ENCODE data around the gene NEU2. TPM values are rescaled to one million over a fixed set of nuclear protein-coding genes. Genes with fewer than 3 reads are reported as not detected.

NEU2 gene
- total RNA-seq, 1 donor from 2014 or later: not detected

DNA sequence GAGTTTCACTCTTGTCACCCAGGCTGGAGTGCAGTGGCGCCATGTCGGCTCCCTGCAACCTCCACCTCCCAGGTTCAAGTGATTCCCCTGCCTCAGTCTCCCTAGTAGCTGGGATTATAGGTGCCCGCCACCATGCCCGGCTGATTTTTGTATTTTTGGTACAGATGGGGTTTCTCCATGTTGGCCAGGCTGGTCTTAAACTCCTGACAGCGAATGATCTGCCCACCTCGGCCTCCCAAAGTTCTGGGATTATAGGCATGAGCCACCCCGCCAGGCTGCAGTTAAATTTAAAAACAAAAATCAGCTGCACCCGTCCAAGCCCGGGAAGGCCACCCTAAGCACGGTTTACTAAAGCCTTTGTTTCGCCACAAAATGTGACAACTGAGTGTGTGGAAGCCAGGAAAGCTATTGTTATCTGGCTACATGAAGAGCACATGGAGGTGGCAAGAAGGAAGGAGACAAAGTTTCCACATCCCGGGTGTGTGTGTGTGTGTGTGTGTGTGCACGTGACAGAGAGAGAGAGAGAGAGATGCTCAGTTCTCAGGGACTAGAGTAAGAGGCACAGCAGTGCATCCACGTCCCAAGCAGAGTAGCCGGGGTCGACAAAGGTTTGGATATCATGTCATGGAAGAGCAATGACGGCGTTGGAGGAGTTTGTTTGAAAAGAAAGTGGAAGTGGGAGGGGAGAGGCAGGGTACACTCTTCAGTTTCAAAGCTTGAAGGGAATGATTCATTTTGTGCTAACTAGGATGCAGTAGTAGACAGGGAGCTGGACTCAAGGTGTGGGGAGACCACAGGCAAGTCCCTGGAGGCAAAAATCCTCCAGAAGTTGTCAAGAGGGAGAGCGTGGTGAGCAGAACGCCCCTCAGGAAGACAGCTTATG, 47.7 kb downstream of the NEU2 start:
- DNase-seq: no peak

DNA sequence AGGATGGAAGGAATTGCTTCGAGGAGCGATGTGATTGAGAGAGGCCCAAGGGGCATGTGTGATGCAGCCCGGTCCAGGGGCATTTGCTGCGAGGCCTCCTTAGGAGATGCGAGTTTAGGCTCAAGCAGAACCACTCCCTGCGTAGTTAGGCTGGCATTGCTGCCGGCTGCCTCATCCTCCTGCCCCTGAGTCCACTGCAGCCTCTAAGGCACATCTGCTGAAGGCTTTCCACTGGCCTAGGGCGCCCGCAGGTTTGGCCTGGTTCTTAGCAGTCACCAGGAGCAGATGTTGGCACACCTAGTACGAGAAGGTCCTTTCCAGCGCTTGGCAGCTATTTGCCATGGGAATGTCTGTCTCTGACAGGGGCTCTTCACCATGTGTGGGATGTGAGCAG, 48.4 kb downstream of the NEU2 start:
- DNase-seq: no peak

GRCh38 chr2:233081232-233081730, 48.8 kb downstream of the NEU2 start:
- no peak for DNase-seq

DNA sequence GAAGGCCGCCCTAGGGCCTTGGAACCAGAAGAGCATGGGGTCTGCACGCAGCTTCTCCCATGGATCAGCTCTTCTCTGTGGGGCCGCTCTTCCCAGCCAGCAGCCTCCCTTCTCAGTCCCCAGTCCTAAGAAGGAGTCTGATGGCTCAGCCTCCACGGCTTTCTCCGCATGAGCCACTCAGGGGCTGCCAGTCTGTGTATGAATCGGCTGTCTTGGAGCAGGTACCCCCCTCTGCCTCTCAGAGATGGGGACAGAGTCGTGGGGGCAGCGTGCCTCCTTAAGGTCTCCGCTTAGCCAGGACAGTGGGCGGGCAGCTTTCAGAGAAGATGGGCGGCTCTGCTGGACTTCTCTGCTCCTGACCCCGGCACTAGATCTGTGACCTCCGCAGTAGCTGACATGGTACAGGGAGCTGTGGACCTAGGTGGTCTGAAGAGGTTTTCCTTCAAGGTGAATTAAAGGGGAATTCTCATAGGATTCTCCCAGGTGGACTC, 49.3 kb downstream of the NEU2 start:
- no peak for DNase-seq

DNA sequence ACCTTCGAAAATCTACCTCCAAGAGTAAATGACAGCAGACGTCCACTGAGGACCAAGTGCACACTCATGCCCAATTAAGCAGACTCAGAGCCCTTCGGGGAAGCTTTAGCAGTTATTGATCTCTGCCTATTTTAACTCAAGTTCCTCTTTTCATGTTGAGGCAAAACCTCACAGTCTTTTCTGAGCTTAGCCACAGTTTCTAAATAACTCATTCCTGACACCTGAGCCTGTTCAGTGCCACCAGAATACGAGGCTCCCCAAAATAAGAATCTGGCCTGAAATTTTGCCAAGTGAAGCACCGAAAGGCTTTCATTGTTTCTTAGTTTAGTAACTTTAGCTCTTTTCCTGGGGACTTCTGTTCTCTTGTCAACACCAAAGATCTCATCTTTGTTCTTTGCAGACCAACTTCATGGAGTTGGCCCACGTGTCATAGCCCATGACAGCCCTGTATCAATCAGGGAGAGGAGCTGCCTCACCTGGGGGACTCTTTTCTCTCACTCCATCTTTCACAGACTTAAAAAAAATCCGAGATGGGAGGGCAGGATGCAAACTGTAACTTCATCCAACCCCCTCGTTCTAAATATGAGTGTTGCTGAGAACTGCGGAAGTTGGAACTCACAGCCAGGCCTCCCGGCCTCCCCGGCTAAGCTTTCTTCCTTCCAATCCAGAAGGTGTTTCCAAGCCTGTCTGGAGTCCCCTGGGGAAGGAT, 49.9 kb downstream of the NEU2 start:
- no peak for DNase-seq

- no peak for DNase-seq
Observed at GRCh38 chr2:233082931-233083755, 50.7 kb downstream of the NEU2 start.

DNA sequence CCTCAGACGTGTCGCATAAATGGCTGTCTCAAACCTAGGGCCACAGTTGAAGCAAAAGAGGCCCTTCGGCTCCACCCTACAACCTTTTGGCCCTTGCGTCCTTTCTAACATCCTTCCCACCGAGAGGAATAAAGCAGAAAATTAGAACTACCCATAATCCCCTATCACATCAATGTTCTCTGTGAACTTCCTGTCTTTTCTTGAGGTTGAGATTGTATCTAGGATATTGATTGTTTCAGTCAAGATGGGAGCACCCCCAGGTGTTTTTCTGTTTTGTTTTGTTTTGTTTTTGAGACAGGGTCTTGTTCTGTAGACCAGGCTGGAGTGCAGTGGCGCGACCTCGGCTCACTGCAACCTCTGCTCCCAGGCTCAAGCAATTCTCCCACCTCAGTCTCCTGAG, 51.3 kb downstream of the NEU2 start:
- no peak for DNase-seq

DNA sequence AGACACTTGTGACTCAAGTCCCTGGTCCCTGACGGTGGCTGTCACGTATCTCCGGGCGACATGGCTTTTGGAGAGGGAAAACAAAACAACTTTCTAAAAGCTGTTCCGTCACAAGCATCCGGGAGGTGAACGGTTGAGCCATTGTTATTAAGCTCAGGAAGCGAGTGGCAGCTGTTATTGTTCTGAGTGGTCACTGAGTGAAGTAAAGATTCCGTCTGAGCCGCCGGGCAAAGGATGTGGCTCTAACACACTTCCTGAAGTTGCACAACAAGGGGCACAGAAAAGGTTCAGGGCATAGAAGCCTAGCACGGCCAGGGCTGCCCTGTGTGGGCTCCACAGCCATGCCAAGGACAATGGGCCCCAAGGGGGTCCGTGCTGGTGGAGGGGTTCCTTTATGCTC, 52.0 kb downstream of the NEU2 start:
- no peak for DNase-seq

Other genes starting within 250 kb of the NEU2 start
- 1.6 TPM for gene SNORC, start 162.4 kb upstream of the NEU2 start, total RNA-seq
- gene NGEF, start 19.4 kb upstream of the NEU2 start, total RNA-seq: 22.8 TPM
- gene INPP5D, start 27.7 kb downstream of the NEU2 start, total RNA-seq: 2.5 TPM
- gene ATG16L1, start 219.0 kb downstream of the NEU2 start, total RNA-seq: 36.7 TPM

All from occipital lobe (tissue), 2 donors.